HEK293 (cell line): ENCODE measurements around the gene ZNF618.

ENCODE experiments used
- CTCF ChIA-PET: fragments of 350-600 bp; formaldehyde crosslinking; extraction: SDS; loops from one replicate; lab custom pipeline; 2021; ENCODE audit warnings: antibody characterized with exemption; lab: Yijun Ruan, JAX
- POLR2A ChIA-PET: fragments of 300-600 bp; formaldehyde crosslinking; extraction: SDS; loops from one replicate; lab custom pipeline; 2020; ENCODE audit warnings: antibody characterized with exemption, inconsistent platforms; lab: Yijun Ruan, JAX
- H3K27ac ChIP-seq: fragments of 200-500 bp; sonication (Bioruptor generic); 2 replicates; pipeline ENCODE4 v1.5.1; 2014; ENCODE audit warnings: low read depth, low read length, control low read depth, inconsistent platforms; ENCODE audit errors: extremely low read depth
- H3K36me3 ChIP-seq, 2 experiments: fragments of 200-500 bp in 1 of 2; sonication (Bioruptor generic) in 1 of 2; 1 replicate in 1 of 2; 2 replicates in 1 of 2; pipeline ENCODE4 v1.5.1; 2014 to 2017; ENCODE audit warnings: inconsistent platforms in 2 of 2, low read length in 2 of 2; ENCODE audit not compliant: control insufficient read depth in 2 of 2, insufficient read depth in 1 of 2
- H3K4me1 ChIP-seq: fragments of 200-500 bp; sonication (Bioruptor generic); 2 replicates; pipeline ENCODE4 v1.5.1; 2014; ENCODE audit warnings: mild to moderate bottlenecking, low read length, inconsistent platforms; ENCODE audit not compliant: control insufficient read depth, insufficient read depth
- H3K4me3 ChIP-seq: 2 replicates; pipeline ENCODE4 v1.5.1; 2011; ENCODE audit warnings: low read depth, mild to moderate bottlenecking, control low read depth, low read length, moderate library complexity
- H3K9me3 ChIP-seq: fragments of 200-500 bp; sonication (Bioruptor generic); 2 replicates; pipeline ENCODE4 v1.5.1; 2014; ENCODE audit warnings: low read depth, low read length, inconsistent platforms; ENCODE audit not compliant: control insufficient read depth, insufficient read depth
- REST ChIP-seq: fragments of 450-650 bp; formaldehyde crosslinking; IDR thresholded peaks from 2 replicates; pipeline ENCODE4 v1.5.1; 2016; ENCODE audit warnings: missing biosample characterization, missing genetic modification characterization
- SETDB1 ChIP-seq: IDR thresholded peaks from one replicate; pipeline ENCODE4 v1.6.1; 2017; ENCODE audit warnings: mild to moderate bottlenecking, low read length, moderate library complexity, mixed read lengths; ENCODE audit not compliant: insufficient read length
- ZBTB10 ChIP-seq: fragments of 450-650 bp; formaldehyde crosslinking; IDR thresholded peaks from 2 replicates; pipeline ENCODE4 v1.5.1; 2016; ENCODE audit warnings: missing biosample characterization, missing genetic modification characterization
- ZNF175 ChIP-seq: fragments of 450-650 bp; formaldehyde crosslinking; IDR thresholded peaks from 2 replicates; pipeline ENCODE4 v1.5.1; 2016; ENCODE audit warnings: missing biosample characterization, missing genetic modification characterization
- ZNF302 ChIP-seq: fragments of 450-650 bp; formaldehyde crosslinking; IDR thresholded peaks from 2 replicates; pipeline ENCODE4 v1.5.1; 2016; ENCODE audit warnings: missing biosample characterization, missing genetic modification characterization, low read depth
- ZNF335 ChIP-seq: fragments of 450-650 bp; formaldehyde crosslinking; conservative IDR thresholded peaks from 2 replicates; pipeline ENCODE4 v1.5.1; 2016; ENCODE audit warnings: missing biosample characterization, missing genetic modification characterization
- ZNF433 ChIP-seq: fragments of 450-650 bp; formaldehyde crosslinking; IDR thresholded peaks from 2 replicates; pipeline ENCODE4 v1.5.1; 2016; ENCODE audit warnings: missing biosample characterization, missing genetic modification characterization, low read depth
- ZNF449 ChIP-seq: fragments of 450-650 bp; formaldehyde crosslinking; IDR thresholded peaks from 2 replicates; pipeline ENCODE4 v1.5.1; 2017; ENCODE audit warnings: missing biosample characterization, mild to moderate bottlenecking, missing genetic modification characterization, moderate library complexity
- ZNF558 ChIP-seq: fragments of 450-650 bp; formaldehyde crosslinking; IDR thresholded peaks from 2 replicates; pipeline ENCODE4 v1.5.1; 2016; ENCODE audit warnings: missing biosample characterization, missing genetic modification characterization
- ZNF596 ChIP-seq: fragments of 450-650 bp; IDR thresholded peaks from 2 replicates; pipeline ENCODE4 v1.5.0; 2018; ENCODE audit warnings: missing biosample characterization, mild to moderate bottlenecking, missing genetic modification characterization, moderate library complexity
- ZNF629 ChIP-seq: fragments of 450-650 bp; formaldehyde crosslinking; IDR thresholded peaks from 2 replicates; pipeline ENCODE4 v1.5.1; 2017; ENCODE audit warnings: missing biosample characterization, missing genetic modification characterization
- ZNF707 ChIP-seq: fragments of 450-650 bp; formaldehyde crosslinking; IDR thresholded peaks from 2 replicates; pipeline ENCODE4 v1.5.1; 2016; ENCODE audit warnings: missing biosample characterization, missing genetic modification characterization

ZNF618 gene

DNA sequence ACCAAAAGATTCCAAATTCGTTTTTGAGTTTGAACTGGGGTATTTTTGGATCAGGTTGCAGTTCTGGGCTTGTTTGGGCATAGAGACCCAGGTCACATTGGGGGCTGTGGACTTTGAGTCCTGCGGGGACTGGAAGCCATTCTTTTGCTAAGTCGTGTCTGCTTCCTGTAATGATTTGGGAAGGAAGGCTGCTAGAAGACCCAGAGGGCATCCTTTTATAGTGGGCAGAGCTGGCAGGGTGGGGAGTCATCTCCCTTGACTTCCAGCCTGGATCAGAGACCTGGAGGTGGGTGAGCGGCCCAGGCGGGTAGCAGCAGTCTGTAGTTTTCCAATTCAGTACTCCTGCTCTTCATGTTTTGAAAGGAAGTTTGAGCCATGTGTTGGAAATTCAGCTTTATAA, 11.3 kb downstream of the ZNF618 start (continued):
- no peak for TF ChIP-seq ZBTB10 (tag by site-specific recombination)

DNA sequence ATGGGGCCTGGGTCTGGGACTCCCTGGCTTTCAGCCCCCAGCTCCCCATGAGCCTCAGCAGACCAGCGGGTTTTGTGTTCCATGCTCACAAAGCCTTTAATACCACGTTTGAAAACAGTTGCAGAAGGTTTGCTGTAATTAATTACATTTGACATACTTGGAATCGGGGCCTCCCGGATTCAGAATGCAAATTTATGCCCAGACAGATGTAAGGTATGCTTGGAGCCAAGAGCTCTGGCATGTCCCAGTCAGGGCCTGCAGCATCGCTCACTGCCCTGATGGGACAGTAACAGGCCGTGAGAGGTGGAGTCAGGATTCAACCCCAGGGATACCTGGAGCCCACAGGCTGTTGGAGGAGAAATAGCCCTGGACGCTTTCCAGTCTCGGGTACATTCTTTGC, 12.2 kb downstream of the ZNF618 start:
- CTCF ChIA-PET = interaction anchor here (1.1 to 1.2 kb wide), 2 partner anchors 11 to 28 kb away, joined by 3 to 5 read pairs; no protein-coding TSS in a partner anchor
- POLR2A ChIA-PET = no interaction called here
- Histone ChIP-seq H3K27ac (no peak overlapping the region), H3K9me3 (no peaks in the 10 kb centered on the region), H3K36me3 (peaks cover 0 to 4% of the 10 kb centered on the region in 2 experiments; a peak in 1 of 3 replicates), H3K4me3 (no peak overlapping the region), H3K4me1 (no peaks in the 10 kb centered on the region; the same call in 1 of the 2 replicates)
- no peak for TF ChIP-seq ZNF302 (tag by site-specific recombination)
- TF ChIP-seq ZNF175 (tag by site-specific recombination) = no peak
- TF ChIP-seq ZNF335 = no peak
- TF ChIP-seq ZNF629 (tag by site-specific recombination) = no peak
- TF ChIP-seq ZNF449 (tag by site-specific recombination) = no peak
- no peak for TF ChIP-seq ZNF707
- TF ChIP-seq ZNF433 (tag by site-specific recombination) = no peak

GRCh38 chr9:113888976-113889375, 12.9 kb downstream of the ZNF618 start:
- H3K9me3 ChIP-seq = no peaks in the 10 kb centered on the region
- H3K27ac ChIP-seq = no peak overlapping the region
- POLR2A ChIA-PET = no interaction called here
- no peaks in the 10 kb centered on the region; the same call in 1 of the 2 replicates for H3K4me1 ChIP-seq
- no peak for TF ChIP-seq ZNF558 (tag by site-specific recombination)
- peak; percentile 79 for TF ChIP-seq ZNF596 (tag by site-specific recombination)
- TF ChIP-seq, all 188 proteins: peak for 1
- H3K36me3 ChIP-seq = peaks cover 0 to 4% of the 10 kb centered on the region in 2 experiments; a peak in 1 of 3 replicates
- CTCF ChIA-PET = interaction anchor here (1.2 to 1.4 kb wide), 2 partner anchors 11 to 75 kb away, joined by 4 to 5 read pairs; no protein-coding TSS in a partner anchor
- no peak overlapping the region for H3K4me3 ChIP-seq

GRCh38 chr9:113890704-113891103, 14.6 kb downstream of the ZNF618 start:
- ChIA-PET POLR2A (no interaction called here), CTCF (no interaction called here)
- Histone ChIP-seq H3K36me3 (peaks cover 0 to 4% of the 10 kb centered on the region in 2 experiments; a peak in 1 of 3 replicates), H3K27ac (no peak overlapping the region), H3K9me3 (no peaks in the 10 kb centered on the region), H3K4me1 (no peaks in the 10 kb centered on the region; the same call in 1 of the 2 replicates), H3K4me3 (no peak overlapping the region)
- TF ChIP-seq SETDB1 (peak; percentile 81), REST (tag by site-specific recombination) (no peak)
